ENCODE results near the gene CAST.

- TF ChIP-seq, protein P1, sequence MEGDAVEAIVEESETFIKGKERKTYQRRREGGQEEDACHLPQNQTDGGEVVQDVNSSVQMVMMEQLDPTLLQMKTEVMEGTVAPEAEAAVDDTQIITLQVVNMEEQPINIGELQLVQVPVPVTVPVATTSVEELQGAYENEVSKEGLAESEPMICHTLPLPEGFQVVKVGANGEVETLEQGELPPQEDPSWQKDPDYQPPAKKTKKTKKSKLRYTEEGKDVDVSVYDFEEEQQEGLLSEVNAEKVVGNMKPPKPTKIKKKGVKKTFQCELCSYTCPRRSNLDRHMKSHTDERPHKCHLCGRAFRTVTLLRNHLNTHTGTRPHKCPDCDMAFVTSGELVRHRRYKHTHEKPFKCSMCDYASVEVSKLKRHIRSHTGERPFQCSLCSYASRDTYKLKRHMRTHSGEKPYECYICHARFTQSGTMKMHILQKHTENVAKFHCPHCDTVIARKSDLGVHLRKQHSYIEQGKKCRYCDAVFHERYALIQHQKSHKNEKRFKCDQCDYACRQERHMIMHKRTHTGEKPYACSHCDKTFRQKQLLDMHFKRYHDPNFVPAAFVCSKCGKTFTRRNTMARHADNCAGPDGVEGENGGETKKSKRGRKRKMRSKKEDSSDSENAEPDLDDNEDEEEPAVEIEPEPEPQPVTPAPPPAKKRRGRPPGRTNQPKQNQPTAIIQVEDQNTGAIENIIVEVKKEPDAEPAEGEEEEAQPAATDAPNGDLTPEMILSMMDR (conservative IDR thresholded peaks at IDR 0.05; ENCODE audit: low read length): no peak
- TF ChIP-seq EZH2phosphoT487 (IDR thresholded peaks at IDR 0.05; ENCODE audit: borderline replicate concordance, low read depth, low read length): no peak
Observed at GRCh38 chr5:96703995-96704394, 41.8 kb downstream of the CAST start.

Measured in OCI-LY7 (cell line).